KMS-11 (cell line): ENCODE measurements around the gene BCL7B.

ENCODE experiments used
- H2AFZ ChIP-seq: fragments of 200-600 bp; sonication (generic); 2 replicates; pipeline ENCODE4 v1.6.1; 2016; ENCODE audit warnings: antibody characterized with exemption, mixed run types, low read depth
- H3K27ac ChIP-seq: fragments of 200-600 bp; sonication (generic); 2 replicates; pipeline ENCODE4 v1.6.1; 2016; ENCODE audit warnings: mild to moderate bottlenecking, mixed run types
- H3K27me3 ChIP-seq: fragments of 200-600 bp; sonication (generic); 2 replicates; pipeline ENCODE4 v1.6.1; 2017; ENCODE audit warnings: mild to moderate bottlenecking, low read depth, mixed run types, moderate library complexity; ENCODE audit not compliant: insufficient read depth
- H3K36me3 ChIP-seq: fragments of 200-600 bp; sonication (generic); 2 replicates; pipeline ENCODE4 v1.6.1; 2017; ENCODE audit warnings: mild to moderate bottlenecking, mixed run types; ENCODE audit not compliant: insufficient read depth
- H3K4me1 ChIP-seq: fragments of 200-600 bp; sonication (generic); 2 replicates; pipeline ENCODE4 v1.6.1; 2016; ENCODE audit warnings: mild to moderate bottlenecking, low read depth, mixed run types; ENCODE audit not compliant: poor library complexity, severe bottlenecking
- H3K4me2 ChIP-seq: fragments of 200-600 bp; sonication (generic); 2 replicates; pipeline ENCODE4 v1.7.0; 2016; ENCODE audit warnings: mild to moderate bottlenecking, mixed run types
- H3K4me3 ChIP-seq: fragments of 200-600 bp; sonication (generic); IDR thresholded peaks from 2 replicates; pipeline ENCODE4 v1.6.1; 2017; ENCODE audit warnings: low read depth, low read length, mixed read lengths; ENCODE audit not compliant: insufficient read depth
- H3K79me2 ChIP-seq: fragments of 200-600 bp; sonication (generic); 2 replicates; pipeline ENCODE4 v1.6.1; 2016; ENCODE audit warnings: low read depth, mixed run types; ENCODE audit not compliant: insufficient read depth
- H3K9ac ChIP-seq: fragments of 200-600 bp; sonication (generic); 2 replicates; pipeline ENCODE4 v1.6.1; 2016; ENCODE audit warnings: mild to moderate bottlenecking, mixed run types
- H4K20me1 ChIP-seq: fragments of 200-600 bp; sonication (generic); 2 replicates; pipeline ENCODE4 v1.6.1; 2016; ENCODE audit warnings: mild to moderate bottlenecking, mixed run types; ENCODE audit not compliant: insufficient read depth
- TF ChIP-seq, protein P1 (sequence below): fragments of 200-600 bp; sonication (generic); conservative IDR thresholded peaks from 2 replicates; pipeline ENCODE4 v1.6.1; 2017; ENCODE audit warnings: low read depth, mild to moderate bottlenecking, antibody characterized with exemption, low read length, moderate library complexity, mixed read lengths

Gene BCL7B

GRCh38 chr7:73549176-73549575 is 8.3 kb downstream of the BCL7B start:
- Histone ChIP-seq H3K36me3 (peaks cover 14% of the 10 kb centered on the region; the same call in 1 of the 2 replicates), H4K20me1 (0 out of 2 replicates have a peak, but pooled peaks cover 5% of the 10 kb centered on the region)

DNA sequence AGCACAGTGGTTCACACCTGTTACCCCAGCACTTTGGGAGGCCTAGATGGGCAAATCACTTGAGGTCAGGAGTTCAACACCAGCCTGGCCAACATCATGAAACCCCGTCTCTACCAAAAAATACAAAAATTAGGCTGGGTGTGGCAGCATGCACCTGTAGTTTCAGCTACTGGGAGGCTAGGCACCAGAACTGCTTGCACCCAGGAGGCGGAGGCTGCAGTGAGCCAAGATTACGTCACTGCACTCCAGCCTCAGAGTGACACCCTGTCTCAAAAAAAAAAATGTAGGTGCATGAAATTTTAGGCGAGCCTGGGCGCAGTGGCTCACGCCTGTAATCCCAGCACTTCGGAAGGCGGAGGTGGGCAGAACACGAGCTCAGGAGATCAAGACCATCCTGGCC is 9.6 kb downstream of the BCL7B start:
- H2AFZ ChIP-seq, result no peak overlapping the region
- peaks cover 91% of the 10 kb centered on the region for H3K79me2 ChIP-seq
- no peak overlapping the region for H3K4me3 ChIP-seq
- H3K27ac ChIP-seq, result peak overlapping the region; percentile 78
- peaks cover 60% of the 10 kb centered on the region for H3K4me1 ChIP-seq
- H3K4me2 ChIP-seq, result peak overlapping the region; percentile 99
- peaks cover 14% of the 10 kb centered on the region; the same call in 1 of the 2 replicates for H3K36me3 ChIP-seq
- H3K9ac ChIP-seq, result peak overlapping the region; percentile 7; the same call in 1 of the 2 replicates
- TF ChIP-seq, protein P1, sequence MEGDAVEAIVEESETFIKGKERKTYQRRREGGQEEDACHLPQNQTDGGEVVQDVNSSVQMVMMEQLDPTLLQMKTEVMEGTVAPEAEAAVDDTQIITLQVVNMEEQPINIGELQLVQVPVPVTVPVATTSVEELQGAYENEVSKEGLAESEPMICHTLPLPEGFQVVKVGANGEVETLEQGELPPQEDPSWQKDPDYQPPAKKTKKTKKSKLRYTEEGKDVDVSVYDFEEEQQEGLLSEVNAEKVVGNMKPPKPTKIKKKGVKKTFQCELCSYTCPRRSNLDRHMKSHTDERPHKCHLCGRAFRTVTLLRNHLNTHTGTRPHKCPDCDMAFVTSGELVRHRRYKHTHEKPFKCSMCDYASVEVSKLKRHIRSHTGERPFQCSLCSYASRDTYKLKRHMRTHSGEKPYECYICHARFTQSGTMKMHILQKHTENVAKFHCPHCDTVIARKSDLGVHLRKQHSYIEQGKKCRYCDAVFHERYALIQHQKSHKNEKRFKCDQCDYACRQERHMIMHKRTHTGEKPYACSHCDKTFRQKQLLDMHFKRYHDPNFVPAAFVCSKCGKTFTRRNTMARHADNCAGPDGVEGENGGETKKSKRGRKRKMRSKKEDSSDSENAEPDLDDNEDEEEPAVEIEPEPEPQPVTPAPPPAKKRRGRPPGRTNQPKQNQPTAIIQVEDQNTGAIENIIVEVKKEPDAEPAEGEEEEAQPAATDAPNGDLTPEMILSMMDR, result no peak
- H4K20me1 ChIP-seq, result 0 out of 2 replicates have a peak, but pooled peaks cover 5% of the 10 kb centered on the region
- H3K27me3 ChIP-seq, result no peaks in the 10 kb centered on the region

More at GRCh38 chr7:73549176-73549575, 8.3 kb downstream of the BCL7B start:
- H3K4me3 ChIP-seq, result no peak overlapping the region
- H3K27ac ChIP-seq, result no peak overlapping the region; the same call in 1 of the 2 replicates
- H3K4me1 ChIP-seq, result peaks cover 61% of the 10 kb centered on the region
- no peak overlapping the region for H3K9ac ChIP-seq
- H3K79me2 ChIP-seq, result peaks cover 94% of the 10 kb centered on the region
- no peak overlapping the region for H2AFZ ChIP-seq
- peak overlapping the region; percentile 99; the same call in 1 of the 2 replicates for H3K4me2 ChIP-seq
- TF ChIP-seq, protein P1, result no peak
- H3K27me3 ChIP-seq, result no peaks in the 10 kb centered on the region

DNA sequence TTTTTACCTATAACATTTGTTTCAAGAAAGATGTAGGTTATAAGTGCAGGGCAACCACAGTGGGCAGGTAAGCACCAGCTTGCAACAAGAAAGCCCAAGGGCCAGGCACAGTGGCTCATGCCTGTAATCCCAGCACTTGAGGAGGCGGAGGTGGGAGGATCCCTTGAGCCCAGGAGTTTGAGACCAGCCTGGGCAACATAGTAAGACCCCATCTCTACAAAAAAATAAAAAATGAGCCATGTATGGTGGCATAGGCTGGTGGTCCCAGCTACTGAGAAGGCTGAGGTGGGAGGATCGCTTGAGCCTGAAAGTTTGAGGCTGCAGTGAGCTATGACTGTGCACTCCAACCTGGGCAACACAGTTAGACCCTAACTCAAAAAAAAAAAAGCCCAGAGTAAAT is 12.8 kb downstream of the BCL7B start:
- no peak overlapping the region for H2AFZ ChIP-seq
- peaks cover 52% of the 10 kb centered on the region for H3K4me1 ChIP-seq
- 0 out of 2 replicates have a peak, but pooled peaks cover 5% of the 10 kb centered on the region for H4K20me1 ChIP-seq
- H3K4me3 ChIP-seq, result no peak overlapping the region
- H3K79me2 ChIP-seq, result peaks cover 67% of the 10 kb centered on the region
- no peak overlapping the region for H3K27ac ChIP-seq
- TF ChIP-seq, protein P1, result no peak
- peaks cover 14% of the 10 kb centered on the region; the same call in 1 of the 2 replicates for H3K36me3 ChIP-seq
- H3K4me2 ChIP-seq, result no peak overlapping the region
- no peak overlapping the region for H3K9ac ChIP-seq
- no peaks in the 10 kb centered on the region for H3K27me3 ChIP-seq

DNA sequence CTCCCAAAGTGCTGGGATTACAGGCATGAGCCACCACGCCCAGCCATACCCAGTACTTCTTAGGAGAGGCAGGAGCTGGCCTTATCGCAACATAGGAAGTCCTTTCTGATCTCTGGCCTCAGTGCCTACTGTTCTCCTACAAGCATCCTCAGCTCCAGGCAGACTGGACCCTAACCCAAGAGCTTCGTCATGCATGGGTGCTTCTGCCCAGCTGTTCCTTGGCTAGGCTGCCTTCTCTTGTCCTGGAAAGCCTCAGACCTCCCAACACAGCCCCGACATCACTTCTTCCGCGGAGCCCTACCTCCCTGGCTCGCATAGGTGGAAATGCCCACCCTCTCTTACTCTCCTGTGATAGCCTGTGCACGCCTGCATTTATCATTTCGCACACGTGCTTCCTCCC is 15.8 kb downstream of the BCL7B start:
- Histone ChIP-seq H3K79me2 (peaks cover 40% of the 10 kb centered on the region), H3K27ac (no peak overlapping the region), H3K9ac (no peak overlapping the region), H3K36me3 (peaks cover 32% of the 10 kb centered on the region; the same call in 1 of the 2 replicates), H3K4me1 (peaks cover 23% of the 10 kb centered on the region), H3K27me3 (no peaks in the 10 kb centered on the region), H3K4me3 (no peak overlapping the region), H3K4me2 (no peak overlapping the region), H4K20me1 (0 out of 2 replicates have a peak, but pooled peaks cover 5% of the 10 kb centered on the region), H2AFZ (no peak overlapping the region)
- TF ChIP-seq, protein P1, result no peak
